Measurements from ENCODE around the gene SLC39A11.

- TF ChIP-seq CTCF (conservative IDR thresholded peaks at IDR 0.05 in 1 of 2, IDR thresholded peaks at IDR 0.05 in 1 of 2; ENCODE audit: extremely low read depth in 1 of 2, insufficient read depth in 1 of 2, low read depth in 1 of 2, low read length in 2 of 2) (no peak), EZH2 (IDR thresholded peaks at IDR 0.05; ENCODE audit: borderline replicate concordance, low read length) (no peak)
These were observed 162.5 kb downstream of the SLC39A11 start for GRCh38 chr17:72930031-72930430.
